DND-41 (cell line): ENCODE data around the gene ELMOD3.

Experiments
- EZH2 ChIP-seq: IDR thresholded peaks from 3 replicates; pipeline ENCODE4 v1.6.1; 2012; ENCODE audit warnings: borderline replicate concordance, low read depth, mild to moderate bottlenecking, moderate library complexity, low read length, inconsistent platforms; ENCODE audit not compliant: severe bottlenecking
- TF ChIP-seq, protein P1 (sequence below): IDR thresholded peaks from 2 replicates; pipeline ENCODE4 v1.5.1; 2012; ENCODE audit warnings: borderline replicate concordance, low read length, moderate library complexity, mild to moderate bottlenecking; ENCODE audit not compliant: poor library complexity, severe bottlenecking; ENCODE audit errors: extremely low read depth

DNA sequence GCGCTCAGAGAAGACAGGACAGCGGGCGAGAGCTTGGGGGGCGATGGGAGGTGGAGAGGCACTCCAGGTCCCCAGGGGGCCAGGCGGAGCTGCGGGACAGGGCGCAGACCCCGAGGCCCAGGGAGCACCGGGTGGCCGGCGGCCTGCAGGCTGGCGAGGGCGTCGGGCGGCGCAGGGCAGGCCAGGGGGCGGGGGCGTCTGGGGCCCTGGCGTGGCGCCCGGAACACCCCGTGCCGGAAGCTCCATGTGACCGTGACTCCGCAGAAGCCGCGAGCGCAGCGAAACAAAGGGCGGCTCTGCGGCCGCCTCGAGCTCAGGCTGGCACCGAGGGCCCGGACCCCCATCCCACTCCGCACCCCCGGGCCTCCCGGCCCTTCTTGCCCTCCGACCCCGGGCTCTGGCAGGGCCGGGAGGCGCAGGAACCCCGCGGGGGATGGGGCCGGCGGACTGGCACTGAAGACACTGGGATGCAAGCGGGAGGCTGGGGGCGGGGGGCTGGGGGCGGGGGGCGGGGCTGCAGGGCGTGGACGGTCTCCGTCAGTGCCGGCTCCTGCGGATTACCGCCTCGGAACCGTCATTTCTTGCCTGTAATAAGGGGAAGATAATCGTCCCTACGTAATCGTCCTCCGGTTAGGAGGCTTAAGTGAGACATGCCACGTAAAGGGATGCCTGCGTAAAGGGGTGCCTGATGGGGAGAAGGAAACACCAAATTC is 83.1 kb downstream of the ELMOD3 start:
- TF ChIP-seq, protein P1, sequence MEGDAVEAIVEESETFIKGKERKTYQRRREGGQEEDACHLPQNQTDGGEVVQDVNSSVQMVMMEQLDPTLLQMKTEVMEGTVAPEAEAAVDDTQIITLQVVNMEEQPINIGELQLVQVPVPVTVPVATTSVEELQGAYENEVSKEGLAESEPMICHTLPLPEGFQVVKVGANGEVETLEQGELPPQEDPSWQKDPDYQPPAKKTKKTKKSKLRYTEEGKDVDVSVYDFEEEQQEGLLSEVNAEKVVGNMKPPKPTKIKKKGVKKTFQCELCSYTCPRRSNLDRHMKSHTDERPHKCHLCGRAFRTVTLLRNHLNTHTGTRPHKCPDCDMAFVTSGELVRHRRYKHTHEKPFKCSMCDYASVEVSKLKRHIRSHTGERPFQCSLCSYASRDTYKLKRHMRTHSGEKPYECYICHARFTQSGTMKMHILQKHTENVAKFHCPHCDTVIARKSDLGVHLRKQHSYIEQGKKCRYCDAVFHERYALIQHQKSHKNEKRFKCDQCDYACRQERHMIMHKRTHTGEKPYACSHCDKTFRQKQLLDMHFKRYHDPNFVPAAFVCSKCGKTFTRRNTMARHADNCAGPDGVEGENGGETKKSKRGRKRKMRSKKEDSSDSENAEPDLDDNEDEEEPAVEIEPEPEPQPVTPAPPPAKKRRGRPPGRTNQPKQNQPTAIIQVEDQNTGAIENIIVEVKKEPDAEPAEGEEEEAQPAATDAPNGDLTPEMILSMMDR = no peak
- TF ChIP-seq EZH2 = no peak
